Measurements from ENCODE around the gene HBA2. TPM values are rescaled to one million over a fixed set of nuclear protein-coding genes. Genes with fewer than 3 reads are reported as not detected.
"Not testable (repeated sequence)": the region's sequence is repeated elsewhere in the genome, so short reads cannot be mapped to it uniquely, and the experiment has no call there.

The HBA2 gene
- total RNA-seq, 4 donors from 2014 or later = 1.8 to 10.8 (median 7.0) TPM; not detected in 1

DNA sequence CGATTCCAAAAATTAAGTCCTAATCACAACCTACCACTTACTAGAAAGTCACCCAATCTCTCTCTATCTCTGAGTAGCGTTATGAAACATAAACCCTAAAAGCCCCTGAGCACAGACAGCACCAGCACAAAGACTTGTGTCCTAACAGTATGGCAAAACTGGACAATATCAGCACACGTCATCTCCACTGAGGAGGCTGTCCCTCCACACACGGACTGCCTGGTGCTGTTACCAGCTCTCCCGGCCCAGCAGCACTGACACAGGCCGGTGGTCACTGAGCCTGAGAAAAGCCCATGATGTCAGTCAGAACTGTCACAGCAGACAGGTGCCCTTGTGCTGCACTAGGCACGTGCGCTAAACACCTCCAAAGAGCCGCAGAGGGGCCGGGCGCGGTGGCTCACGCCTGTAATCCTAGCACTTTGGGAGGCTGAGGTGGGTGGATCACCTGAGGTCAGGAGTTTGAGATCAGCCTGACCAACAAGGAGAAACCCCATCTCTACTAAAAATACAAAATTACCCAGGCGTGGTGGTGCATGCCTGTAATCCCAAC is 39.0 kb downstream of the HBA2 start:
- H3K27me3 ChIP-seq; intact Hi-C loops (cut with DNase I; ENCODE audit: low total_unique reads); H3K4me1 ChIP-seq; in situ Hi-C loops (cut with MboI; ENCODE audit: low pct_ligation_motif_present in 1 of 4, low pct_unique_long_range_greater_than_20kb in 1 of 4, low sequenced_read_pairs in 3 of 4); H3K9me3 ChIP-seq; H3K27ac ChIP-seq; DNase-seq; H3K4me3 ChIP-seq: not testable (repeated sequence)
- 90% methylated on average over 14 of the region's 14 CpGs; no CpG with 5 or more reads in 1 of the 2 donors for WGBS, 2 donors (ENCODE audit: low coverage in 1 of 2)
- peaks cover 0 to 44% (median 21%) of the 10 kb centered on the region in 4 donors for H3K36me3 ChIP-seq

DNA sequence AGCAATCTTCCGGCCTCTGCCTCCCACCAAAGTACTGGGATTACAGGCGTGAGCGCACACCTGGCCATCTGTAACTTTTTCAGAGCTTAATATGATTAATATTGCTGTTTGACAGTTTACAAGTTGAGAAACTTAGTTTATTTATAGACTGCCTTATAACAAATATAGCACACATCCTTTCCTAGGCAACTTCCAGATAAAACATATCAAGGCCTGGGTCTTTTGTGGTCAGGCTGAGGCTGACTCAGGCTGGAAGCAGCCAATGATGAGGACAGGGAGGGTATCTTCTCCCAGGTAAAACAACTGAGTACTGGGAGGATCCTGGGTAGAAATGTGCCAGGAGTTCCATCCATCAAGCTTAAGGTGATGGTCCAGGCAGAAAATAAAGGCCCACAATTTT is 40.3 kb downstream of the HBA2 start:
- Histone ChIP-seq H3K27me3 (no peaks in the 10 kb centered on the region), H3K4me3 (no peak overlapping the region), H3K4me1 (no peaks in the 10 kb centered on the region), H3K27ac (no peak overlapping the region), H3K9me3 (no peaks in the 10 kb centered on the region), H3K36me3 (peaks cover 0 to 42% (median 21%) of the 10 kb centered on the region in 4 donors)
- in situ Hi-C loops (cut with MboI; ENCODE audit: low pct_ligation_motif_present in 1 of 4, low pct_unique_long_range_greater_than_20kb in 1 of 4, low sequenced_read_pairs in 3 of 4) (no loop called here), intact Hi-C loops (cut with DNase I; ENCODE audit: low total_unique reads) (no loop called here)
- TF ChIP-seq, protein P1, sequence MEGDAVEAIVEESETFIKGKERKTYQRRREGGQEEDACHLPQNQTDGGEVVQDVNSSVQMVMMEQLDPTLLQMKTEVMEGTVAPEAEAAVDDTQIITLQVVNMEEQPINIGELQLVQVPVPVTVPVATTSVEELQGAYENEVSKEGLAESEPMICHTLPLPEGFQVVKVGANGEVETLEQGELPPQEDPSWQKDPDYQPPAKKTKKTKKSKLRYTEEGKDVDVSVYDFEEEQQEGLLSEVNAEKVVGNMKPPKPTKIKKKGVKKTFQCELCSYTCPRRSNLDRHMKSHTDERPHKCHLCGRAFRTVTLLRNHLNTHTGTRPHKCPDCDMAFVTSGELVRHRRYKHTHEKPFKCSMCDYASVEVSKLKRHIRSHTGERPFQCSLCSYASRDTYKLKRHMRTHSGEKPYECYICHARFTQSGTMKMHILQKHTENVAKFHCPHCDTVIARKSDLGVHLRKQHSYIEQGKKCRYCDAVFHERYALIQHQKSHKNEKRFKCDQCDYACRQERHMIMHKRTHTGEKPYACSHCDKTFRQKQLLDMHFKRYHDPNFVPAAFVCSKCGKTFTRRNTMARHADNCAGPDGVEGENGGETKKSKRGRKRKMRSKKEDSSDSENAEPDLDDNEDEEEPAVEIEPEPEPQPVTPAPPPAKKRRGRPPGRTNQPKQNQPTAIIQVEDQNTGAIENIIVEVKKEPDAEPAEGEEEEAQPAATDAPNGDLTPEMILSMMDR (IDR thresholded peaks at IDR 0.05) = no peak
- TF ChIP-seq POLR2AphosphoS5 (IDR thresholded peaks at IDR 0.05) (no peak), POLR2A (IDR thresholded peaks at IDR 0.05) (no peak), EP300 (IDR thresholded peaks at IDR 0.05; ENCODE audit: low read depth) (no peak)
- no peak for DNase-seq
- whole genome bisulfite sequencing, 2 donors (ENCODE audit: low coverage in 1 of 2) = 92 to 100% methylated on average over 1 to 3 of the region's 3 CpGs

DNA sequence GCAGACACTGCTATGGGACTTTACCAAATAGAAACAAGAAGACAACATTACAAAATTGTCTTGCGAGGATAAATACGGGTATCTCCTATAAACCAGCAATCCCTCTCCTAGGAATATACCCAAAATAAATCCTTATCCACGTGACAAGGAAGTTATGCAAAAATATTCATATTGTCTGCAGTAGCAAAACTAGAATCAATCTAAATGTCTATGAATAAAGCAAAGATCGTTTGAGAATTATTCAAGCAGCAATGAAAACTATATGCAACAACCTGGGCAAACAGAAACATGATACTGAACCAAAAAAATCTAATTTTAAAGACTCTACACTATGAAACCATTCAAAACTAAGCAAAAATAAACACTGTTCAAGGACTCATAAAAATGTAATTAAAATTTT is 47.3 kb downstream of the HBA2 start:
- Histone ChIP-seq H3K27me3 (no peaks in the 10 kb centered on the region), H3K4me3 (no peak overlapping the region), H3K4me1 (peaks cover 0 to 3% (median 1%) of the 10 kb centered on the region in 4 donors), H3K36me3 (peaks cover 0 to 73% (median 28%) of the 10 kb centered on the region in 4 donors), H3K27ac (no peak overlapping the region), H3K9me3 (no peaks in the 10 kb centered on the region)
- intact Hi-C loops (cut with DNase I; ENCODE audit: low total_unique reads) = no loop called here
- TF ChIP-seq POLR2AphosphoS5 (IDR thresholded peaks at IDR 0.05) (no peak), EP300 (IDR thresholded peaks at IDR 0.05; ENCODE audit: low read depth) (no peak), POLR2A (IDR thresholded peaks at IDR 0.05) (no peak)
- TF ChIP-seq, protein P1 (IDR thresholded peaks at IDR 0.05) = no peak
- 60 to 74% methylated on average over 3 to 4 of the region's 4 CpGs for WGBS, 2 donors (ENCODE audit: low coverage in 1 of 2)
- in situ Hi-C loops (cut with MboI; ENCODE audit: low pct_ligation_motif_present in 1 of 4, low pct_unique_long_range_greater_than_20kb in 1 of 4, low sequenced_read_pairs in 3 of 4) = no loop called here
- DNase-seq = no peak

Small RNAs within 50 kb of the gene (small RNA-seq; reads per million reads assigned to genes)
- gene RF00019 = 0 reads per million in 4 donors

Other genes with a start within 250 kb of the HBA2 start
- gene POLR3K, start 119.3 kb upstream of the HBA2 start, total RNA-seq = 10 to 100 TPM in 1 of 4 donors, 1 to 10 TPM in 2, not detected in 1; 4.6 to 12.7 (median 5.2) TPM
- 10 to 100 TPM in 3 of 4 donors, 1 to 10 TPM in 1; 5.6 to 27.9 (median 20.2) TPM for gene SNRNP25, start 119.0 kb upstream of the HBA2 start, total RNA-seq
- 100 to 1,000 TPM in 1 of 4 donors, 10 to 100 TPM in 3; 11.9 to 179 (median 33.8) TPM for gene RHBDF1, start 100.2 kb upstream of the HBA2 start, total RNA-seq
- 10 to 100 TPM; 22.3 to 63.2 (median 51.2) TPM for gene MPG, start 94.7 kb upstream of the HBA2 start, total RNA-seq
- 10 to 100 TPM; 12.8 to 99.5 (median 22.6) TPM for gene NPRL3, start 34.2 kb upstream of the HBA2 start, total RNA-seq
- gene HBZ, start 20.2 kb upstream of the HBA2 start, total RNA-seq = not detected
- not detected for gene HBM, start 6.9 kb upstream of the HBA2 start, total RNA-seq
- 1 to 10 TPM in 1 of 4 donors, not detected in 3; 4.4 TPM for gene HBA1, start 3.8 kb downstream of the HBA2 start, total RNA-seq
- not detected for gene HBQ1, start 7.6 kb downstream of the HBA2 start, total RNA-seq
- gene LUC7L, start 56.6 kb downstream of the HBA2 start, total RNA-seq = 100 to 1,000 TPM in 3 of 4 donors, 10 to 100 TPM in 1; 85.1 to 316 (median 153) TPM
- gene FAM234A, start 61.9 kb downstream of the HBA2 start, total RNA-seq = 100 to 1,000 TPM in 2 of 4 donors, 10 to 100 TPM in 2; 55.4 to 328 (median 112) TPM
- gene RGS11, start 103.1 kb downstream of the HBA2 start, total RNA-seq = 10 to 100 TPM in 1 of 4 donors, 1 to 10 TPM in 3; 2.0 to 24.3 (median 6.7) TPM
- gene ARHGDIG, start 107.7 kb downstream of the HBA2 start, total RNA-seq = under 1 TPM in 1 of 4 donors, not detected in 3; 0.95 TPM
- gene PDIA2, start 110.3 kb downstream of the HBA2 start, total RNA-seq = 1 to 10 TPM in 1 of 4 donors, under 1 TPM in 2, not detected in 1; 0.55 to 2.6 (median 0.79) TPM
- gene AXIN1, start 179.8 kb downstream of the HBA2 start, total RNA-seq = 10 to 100 TPM; 41.4 to 73.7 (median 58.7) TPM
- 10 to 100 TPM; 24.7 to 81.2 (median 53.0) TPM for gene MRPL28, start 197.7 kb downstream of the HBA2 start, total RNA-seq
- 100 to 1,000 TPM; 105 to 300 (median 179) TPM for gene PGAP6, start 209.1 kb downstream of the HBA2 start, total RNA-seq
- gene NME4, start 224.3 kb downstream of the HBA2 start, total RNA-seq = 10 to 100 TPM; 37.5 to 82.3 (median 58.1) TPM
- 100 to 1,000 TPM in 2 of 4 donors, 10 to 100 TPM in 2; 65.7 to 148 (median 108) TPM for gene DECR2, start 229.0 kb downstream of the HBA2 start, total RNA-seq

All from transverse colon (tissue), 4 donors.